GM12878 (cell line): ENCODE data around the gene C1orf185. TPM values are rescaled to one million over a fixed set of nuclear protein-coding genes. Genes with fewer than 3 reads are reported as not detected.
A peak's percentile ranks its signal among the peaks of the same experiment; 100 is the strongest.

Experiments used
- ATAC-seq: fragments of 200-7000 bp; cut with Tn5 transposase; 3 replicates; pipeline ENCODE4 v1.9.1; 2020; ENCODE audit warnings: mild to moderate bottlenecking, moderate library complexity
- BruUV-seq: library from RNA; stranded (reverse); fragments of 400-500 nt; replicated peaks from 2 replicates; lab custom pipeline; 2021; lab: Mats Ljungman, UMichigan
- CTCF ChIA-PET: fragments of 300-600 bp; sonication (Branson Sonifier 250); formaldehyde crosslinking; extraction: SDS; loops from one replicate; lab custom pipeline; 2021; ENCODE audit warnings: inconsistent platforms; lab: Yijun Ruan, JAX
- POLR2A ChIA-PET: fragments of 350-600 bp; formaldehyde crosslinking; extraction: SDS; loops from one replicate; lab custom pipeline; 2021; ENCODE audit warnings: inconsistent platforms; lab: Charles Lee
- RAD21 ChIA-PET: fragments of 300-600 bp; sonication (Branson Sonifier 250); formaldehyde crosslinking; loops from one replicate; lab custom pipeline; 2023; ENCODE audit warnings: antibody characterized with exemption; ENCODE audit not compliant: unreplicated experiment; lab: Charles Lee
- SMC1A ChIA-PET: fragments of 300-600 bp; sonication (Branson Sonifier 250); formaldehyde crosslinking; loops from one replicate; lab custom pipeline; 2023; ENCODE audit not compliant: unreplicated experiment, uncharacterized antibody; lab: Charles Lee
- DNase-seq: peaks from one replicate; pipeline ENCODE4 v3.0.0-alpha.2; 2011; ENCODE audit warnings: low read depth, low spot score
- FAIRE-seq: peaks from 3 replicates; lab custom pipeline; 2011; peaks lifted over from hg19 to GRCh38; lab: Jason Lieb, UNC
- H2AFZ ChIP-seq: 2 replicates; pipeline ENCODE4 v1.6.0; 2011; ENCODE audit warnings: low read depth, low read length, control low read depth; ENCODE audit not compliant: control insufficient read depth
- H3K27ac ChIP-seq: 2 replicates; pipeline ENCODE4 v1.5.1; 2011; ENCODE audit warnings: control low read depth; ENCODE audit not compliant: control insufficient read depth, insufficient read depth
- H3K27me3 ChIP-seq, 2 experiments: replicated peaks in 1 of 2; 2 replicates each; pipeline versions ENCODE4 v1.6.0 to v1.6.1; 2011; ENCODE audit warnings: low read length in 1 of 2; ENCODE audit not compliant: control insufficient read depth in 2 of 2, insufficient read depth in 2 of 2
- H3K36me3 ChIP-seq, 2 experiments: 2 replicates each; pipeline ENCODE4 v1.5.1; 2011; ENCODE audit warnings: low read length in 1 of 2; ENCODE audit not compliant: control insufficient read depth in 2 of 2, insufficient read depth in 2 of 2
- H3K4me1 ChIP-seq: 2 replicates; pipeline ENCODE4 v1.6.1; 2011; ENCODE audit warnings: mild to moderate bottlenecking, low read length, moderate library complexity, mixed read lengths; ENCODE audit not compliant: control insufficient read depth, insufficient read depth
- H3K4me2 ChIP-seq: 2 replicates; pipeline ENCODE4 v1.6.0; 2011; ENCODE audit warnings: control low read depth; ENCODE audit not compliant: control insufficient read depth, insufficient read depth
- H3K4me3 ChIP-seq: fragments of 200-600 bp; sonication (generic); 2 replicates; pipeline ENCODE4 v1.5.1; 2016
- H3K79me2 ChIP-seq: 2 replicates; pipeline ENCODE4 v1.6.0; 2011; ENCODE audit warnings: low read length; ENCODE audit not compliant: control insufficient read depth, insufficient read depth
- H3K9ac ChIP-seq: 2 replicates; pipeline ENCODE4 v1.8.0; 2011; ENCODE audit warnings: low read length, control low read depth, mixed read lengths; ENCODE audit not compliant: control insufficient read depth, insufficient read depth
- H3K9me3 ChIP-seq: replicated peaks from 3 replicates; pipeline ENCODE4 v1.5.1; 2011; ENCODE audit warnings: mild to moderate bottlenecking, low read length; ENCODE audit not compliant: control insufficient read depth, insufficient read depth
- H4K20me1 ChIP-seq: 2 replicates; pipeline ENCODE4 v1.6.0; 2011; ENCODE audit not compliant: control insufficient read depth, insufficient read depth
- BHLHE40 ChIP-seq, 2 experiments: fragments of 450-650 bp in 1 of 2; IDR thresholded peaks; 2 replicates each; pipeline ENCODE4 v1.6.1; 2011 to 2017; ENCODE audit warnings: low read depth in 2 of 2, borderline replicate concordance in 1 of 2, improper control_type of control experiment in 1 of 2, low read length in 1 of 2, mild to moderate bottlenecking in 1 of 2
- EED ChIP-seq: sonication (generic); IDR thresholded peaks from 2 replicates; pipeline ENCODE4 v1.6.1; 2016; ENCODE audit warnings: antibody characterized with exemption, low read depth
- IRF3 ChIP-seq: fragments of 450-650 bp; IDR thresholded peaks from 2 replicates; pipeline ENCODE4 v1.6.1; 2014; ENCODE audit warnings: mild to moderate bottlenecking
- IRF5 ChIP-seq: fragments of 450-650 bp; IDR thresholded peaks from 2 replicates; pipeline ENCODE4 v1.6.1; 2017; ENCODE audit warnings: borderline replicate concordance
- MTA3 ChIP-seq: IDR thresholded peaks from 2 replicates; pipeline ENCODE4 v1.6.1; 2012; ENCODE audit warnings: low read length, inconsistent platforms, borderline replicate concordance
- NFXL1 ChIP-seq: fragments of 450-650 bp; IDR thresholded peaks from 2 replicates; pipeline ENCODE4 v1.6.1; 2017; ENCODE audit warnings: antibody characterized with exemption, mild to moderate bottlenecking, borderline replicate concordance
- NR2F1 ChIP-seq: fragments of 450-650 bp; conservative IDR thresholded peaks from 2 replicates; pipeline ENCODE4 v1.6.1; 2017; ENCODE audit warnings: mild to moderate bottlenecking
- PAX8 ChIP-seq: fragments of 450-650 bp; IDR thresholded peaks from 2 replicates; pipeline ENCODE4 v1.6.1; 2017; ENCODE audit warnings: mild to moderate bottlenecking, moderate library complexity
- RBBP5 ChIP-seq: fragments of 200-600 bp; sonication (generic); conservative IDR thresholded peaks from 2 replicates; pipeline ENCODE4 v1.6.1; 2016
- SKIL ChIP-seq: fragments of 450-650 bp; IDR thresholded peaks from 2 replicates; pipeline ENCODE4 v1.6.1; 2017; ENCODE audit warnings: mild to moderate bottlenecking, low read depth, inconsistent platforms; ENCODE audit not compliant: poor library complexity, severe bottlenecking
- SMAD1 ChIP-seq: fragments of 450-650 bp; IDR thresholded peaks from 2 replicates; pipeline ENCODE4 v1.6.1; 2018; ENCODE audit warnings: mild to moderate bottlenecking, low read depth; ENCODE audit not compliant: partially characterized antibody
- SMC3 ChIP-seq: IDR thresholded peaks from 2 replicates; pipeline ENCODE4 v1.6.1; 2011; ENCODE audit warnings: low read length, improper control_type of control experiment, borderline replicate concordance
- SPI1 ChIP-seq: IDR thresholded peaks from 2 replicates; pipeline ENCODE4 v1.6.1; 2011; ENCODE audit warnings: low read depth, mild to moderate bottlenecking, low read length, moderate library complexity, borderline replicate concordance; ENCODE audit not compliant: insufficient read depth
- SRF ChIP-seq, 2 experiments: IDR thresholded peaks; 2 replicates each; pipeline ENCODE4 v1.6.1; 2011; ENCODE audit warnings: low read depth in 2 of 2, low read length in 2 of 2, mild to moderate bottlenecking in 1 of 2, moderate library complexity in 1 of 2
- SUZ12 ChIP-seq: fragments of 200-600 bp; sonication (generic); IDR thresholded peaks from one replicate; pipeline ENCODE4 v1.6.1; 2018; ENCODE audit warnings: antibody characterized with exemption, mild to moderate bottlenecking; ENCODE audit not compliant: unreplicated experiment
- TCF3 ChIP-seq: IDR thresholded peaks from 2 replicates; pipeline ENCODE4 v1.6.1; 2012; ENCODE audit warnings: low read depth, mild to moderate bottlenecking, low read length, borderline replicate concordance; ENCODE audit not compliant: insufficient read depth
- USF2 ChIP-seq: IDR thresholded peaks from 2 replicates; pipeline ENCODE4 v1.6.1; 2011; ENCODE audit warnings: low read depth, low read length, improper control_type of control experiment, borderline replicate concordance
- YBX1 ChIP-seq: fragments of 450-650 bp; IDR thresholded peaks from 2 replicates; pipeline ENCODE4 v1.6.1; 2016; ENCODE audit warnings: antibody characterized with exemption
- WGBS: methylation state at CpG from one replicate; pipeline ENCODE4 v1.1.6; 2016; ENCODE audit warnings: low lambda C conversion rate; ENCODE audit not compliant: insufficient replicate concordance, insufficient coverage; ENCODE audit errors: missing lambda C conversion rate; 5-methylcytosine and 5-hydroxymethylcytosine counted together
- in situ Hi-C: fragments of 300-500 bp; cut with MboI; formaldehyde crosslinking; loops from 9 replicates; pipeline ENCODE4 v1.14.3; 2018; ENCODE audit warnings: mixed read lengths
- intact Hi-C: fragments of 100-400 bp; cut with micrococcal nuclease; formaldehyde crosslinking; loops from one replicate; pipeline ENCODE4 v1.14.2; 2022; ENCODE audit not compliant: unreplicated experiment
- polyA plus RNA-seq, 11 experiments: library from polyadenylated mRNA; depleted of rRNA in 4 of 11; unstranded in 6 of 11; stranded (reverse) in 5 of 11; fragments of >200 nt; fragmentation: Nextera tagmentation in 4 of 11; fragmentation: Illumina TruSeq in 1 of 11; extraction: Ambion mirVana in 4 of 11; extraction: Trizol in 1 of 11; gene quantifications; 1 replicate in 1 of 11; 2 replicates in 10 of 11; pipeline versions ENCODE4 v1.2.1 to v1.2.3, GENCODE V29; 2011 to 2016; ENCODE audit warnings: inconsistent platforms in 2 of 11, missing spikeins in 2 of 11, low read depth in 1 of 11
- total RNA-seq, 4 experiments: library from RNA; depleted of rRNA in 3 of 4; stranded (reverse); fragments of >200 nt in 3 of 4; fragmentation: Illumina TruSeq in 1 of 4; extraction: Trizol in 1 of 4; gene quantifications; 2 replicates each; pipeline versions ENCODE4 v1.2.1 to v1.2.3, GENCODE V29; 2013 to 2021

The C1orf185 gene
- total and polyA plus RNA-seq, 10 of the 15 experiments (the other 5 are each of a cell fraction or from before 2014, with no cell fraction given): 0.40 TPM; not detected in 9

- H3K27ac ChIP-seq: no peak overlapping the region
- H3K4me2 ChIP-seq: no peak overlapping the region
- no peak overlapping the region for H3K4me3 ChIP-seq
- ATAC-seq (no peak), FAIRE-seq (no peak), DNase-seq (no peak)
- RAD21 ChIA-PET: no interaction called here
- H3K27me3 ChIP-seq: no peaks in the 10 kb centered on the region; a peak in 1 of 4 replicates
- POLR2A ChIA-PET: interaction anchor here (0.6 kb wide), 1 partner anchor 1867 kb away, joined by 3 read pairs; no protein-coding TSS in a partner anchor
- no peaks in the 10 kb centered on the region for H3K79me2 ChIP-seq
- no TSS peak for BruUV-seq
- in situ Hi-C loops (no loop called here), intact Hi-C loops (no loop called here)
- H3K36me3 ChIP-seq: no peaks in the 10 kb centered on the region
- WGBS: 49% methylated on average over 2 of the region's 2 CpGs
- H4K20me1 ChIP-seq: no peaks in the 10 kb centered on the region
- TF ChIP-seq USF2 (no peak), YBX1 (no peak), RBBP5 (no peak), SRF (IDR thresholded peaks at IDR 0.05; ENCODE audit: low read depth in 2 of 2, low read length in 2 of 2) (no peak), NR2F1 (no peak), SMC3 (no peak), SKIL (no peak), EED (no peak), IRF5 (no peak), SPI1 (no peak), BHLHE40 (IDR thresholded peaks at IDR 0.05; ENCODE audit: borderline replicate concordance in 1 of 2, low read depth in 2 of 2, low read length in 1 of 2) (no peak), IRF3 (no peak), SUZ12 (no peak), NFXL1 (no peak), MTA3 (no peak), TCF3 (no peak), PAX8 (no peak), SMAD1 (no peak)
- CTCF ChIA-PET: interaction anchor here (1.0 to 7.8 kb wide), 3 partner anchors 15 to 302 kb away, joined by 3 to 54 read pairs (median 7); no protein-coding TSS in a partner anchor
- H3K4me1 ChIP-seq: peaks cover 3% of the 10 kb centered on the region; the same call in 1 of the 2 replicates
- H2AFZ ChIP-seq: peak overlapping the region; percentile 17; the same call in 1 of the 2 replicates
- SMC1A ChIA-PET: no interaction called here
- H3K9ac ChIP-seq: no peak overlapping the region
- no peaks in the 10 kb centered on the region; the same call in 2 of the 3 replicates for H3K9me3 ChIP-seq
Observed at GRCh38 chr1:51175278-51175677, 73.2 kb downstream of the C1orf185 start.
